Measurements from ENCODE around the gene PIGL. TPM values are rescaled to one million over a fixed set of nuclear protein-coding genes. Genes with fewer than 3 reads are reported as not detected.
"Not testable (repeated sequence)": the region's sequence is repeated elsewhere in the genome, so short reads cannot be mapped to it uniquely, and the experiment has no call there.

Gene PIGL
- total RNA-seq, 2 experiments from 2014 or later = 29.9 to 31.3 TPM

GRCh38 chr17:16212793-16213192 lies 4.2 kb upstream of the PIGL start:
- Mint-ChIP-seq H3K9me3 (no peaks in the 10 kb centered on the region), H3K4me3 (no peak overlapping the region), H3K36me3 (peaks cover 4% of the 10 kb centered on the region), H3K27ac (no peak overlapping the region), H3K4me1 (peaks cover 32% of the 10 kb centered on the region), H3K27me3 (no peaks in the 10 kb centered on the region)
- DNase-seq = no peak

- no peaks in the 10 kb centered on the region for H3K9me3 Mint-ChIP-seq
- peak overlapping the region; percentile 98 for H3K4me3 Mint-ChIP-seq
- H3K27ac Mint-ChIP-seq = peak overlapping the region; percentile 75
- no peaks in the 10 kb centered on the region for H3K27me3 Mint-ChIP-seq
- DNase-seq = no peak
- H3K4me1 Mint-ChIP-seq = peaks cover 31% of the 10 kb centered on the region
- peaks cover 4% of the 10 kb centered on the region for H3K36me3 Mint-ChIP-seq
Measured at GRCh38 chr17:16214190-16215001, 2.6 kb upstream of the PIGL start.

GRCh38 chr17:16215002-16215272 lies 2.1 kb upstream of the PIGL start:
- Mint-ChIP-seq H3K4me1 (peaks cover 31% of the 10 kb centered on the region), H3K9me3 (no peaks in the 10 kb centered on the region), H3K27me3 (no peaks in the 10 kb centered on the region), H3K36me3 (peaks cover 4% of the 10 kb centered on the region), H3K27ac (peak overlapping the region; percentile 75), H3K4me3 (peak overlapping the region; percentile 98)
- peak; percentile 59 for DNase-seq

DNA sequence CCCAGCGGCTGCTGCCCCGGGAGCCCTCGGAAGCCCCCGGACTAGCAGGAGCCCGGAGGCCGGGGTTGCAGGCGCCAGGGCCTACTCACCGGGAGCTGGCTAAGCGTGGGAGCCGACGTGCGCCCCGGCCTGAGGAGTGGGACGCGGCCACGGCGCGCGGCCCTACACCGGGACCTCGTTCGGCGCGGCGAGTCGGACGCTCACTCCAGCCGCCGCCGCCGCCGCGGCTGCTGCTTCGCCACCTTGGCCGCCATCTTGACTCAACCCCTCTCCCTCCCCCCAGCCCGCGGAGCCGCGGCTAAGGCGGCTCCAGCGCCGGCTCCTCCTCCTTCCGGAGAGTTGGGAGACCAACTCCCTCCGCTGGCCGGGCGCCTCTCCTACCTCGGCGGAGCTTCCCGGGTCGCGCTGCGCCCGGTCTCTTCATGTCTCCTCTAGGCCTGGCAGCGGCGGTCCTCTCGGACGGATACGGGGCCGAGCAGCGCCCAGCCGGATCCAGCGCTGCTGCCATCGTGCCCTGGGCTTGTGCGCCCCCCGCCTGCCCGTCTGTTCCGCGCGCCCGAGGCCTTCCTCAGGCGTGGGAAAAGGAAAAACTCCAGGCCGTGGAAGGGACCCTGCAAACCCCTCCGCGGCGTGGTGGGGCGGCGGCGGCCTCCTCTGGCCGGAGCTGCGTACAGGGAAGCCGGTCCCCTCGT lies 1.6 kb upstream of the PIGL start, which contains the start of gene NCOR1:
Gene NCOR1, minus strand, starts transcription at position 262 of the 692 bp plus-strand sequence. CDS start 20,965 bp downstream, outside the sequence.
- Mint-ChIP-seq H3K27ac (peak within 1 kb of the TSS; percentile 95), H3K4me3 (peak within 1 kb of the TSS; percentile 98), H3K36me3 (peaks cover 4% of the 10 kb centered on the region), H3K9me3 (no peaks in the 10 kb centered on the region), H3K4me1 (peaks cover 31% of the 10 kb centered on the region), H3K27me3 (no peaks in the 10 kb centered on the region)
- peak; percentile 93 for DNase-seq

DNA sequence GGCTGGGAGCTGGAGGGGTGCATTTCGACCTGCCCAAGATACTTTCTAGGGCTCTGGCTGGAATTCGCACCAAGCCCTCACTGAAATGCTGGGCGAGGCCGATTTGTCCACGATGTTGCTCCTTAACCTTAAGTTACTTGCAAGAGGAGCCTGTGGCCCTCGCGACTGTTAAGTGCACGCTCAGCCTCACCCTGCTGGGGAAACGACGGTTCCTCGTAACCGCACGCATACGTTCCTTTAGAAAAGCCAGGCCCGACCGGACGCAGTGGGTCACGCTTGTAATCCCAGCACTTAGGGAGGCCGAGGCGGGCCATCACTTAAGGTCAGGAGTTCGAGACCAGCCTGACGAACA lies 1.1 kb upstream of the PIGL start:
- peaks cover 31% of the 10 kb centered on the region for H3K4me1 Mint-ChIP-seq
- H3K27ac Mint-ChIP-seq = peak overlapping the region; percentile 95
- peaks cover 4% of the 10 kb centered on the region for H3K36me3 Mint-ChIP-seq
- no peak for DNase-seq
- no peaks in the 10 kb centered on the region for H3K27me3 Mint-ChIP-seq
- H3K9me3 Mint-ChIP-seq = no peaks in the 10 kb centered on the region
- peak overlapping the region; percentile 98 for H3K4me3 Mint-ChIP-seq

DNA sequence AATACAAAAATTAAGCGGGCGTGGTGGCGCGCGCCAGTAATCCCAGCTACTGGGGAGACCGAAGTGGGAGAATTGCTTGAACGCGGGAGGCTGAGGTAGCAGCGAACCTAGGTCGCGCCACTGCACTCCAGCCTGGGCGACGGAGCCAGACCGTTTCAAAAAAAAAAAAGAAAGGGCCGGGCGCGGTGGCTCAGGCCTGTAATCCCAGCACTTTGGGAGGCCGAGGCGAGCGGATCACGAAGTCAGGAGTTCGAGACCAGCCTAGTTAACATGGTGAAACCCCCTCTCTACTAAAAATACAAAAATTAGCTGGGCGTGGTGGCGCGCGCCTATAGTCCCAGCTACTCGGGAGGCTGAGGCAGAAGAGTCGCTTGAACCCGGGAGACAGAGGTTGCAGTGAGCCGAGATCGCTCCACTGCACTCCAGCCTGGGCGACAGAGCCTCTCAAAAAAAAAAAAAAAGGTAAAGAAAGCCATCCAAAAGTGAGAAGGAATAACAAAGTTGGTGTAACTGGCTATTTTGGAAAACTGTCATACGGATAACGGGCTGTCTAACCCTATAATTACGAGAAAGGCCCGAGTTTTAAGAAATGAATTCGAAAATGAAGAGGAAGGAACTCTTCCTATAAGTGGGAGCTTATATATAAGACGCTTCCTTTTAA lies 539 bp upstream of the PIGL start:
- H3K9me3 Mint-ChIP-seq, H3K36me3 Mint-ChIP-seq, H3K27me3 Mint-ChIP-seq, DNase-seq: not testable (repeated sequence)
- peak overlapping the region; percentile 98 for H3K4me3 Mint-ChIP-seq
- peak overlapping the region; percentile 95 for H3K27ac Mint-ChIP-seq
- peaks cover 29% of the 10 kb centered on the region for H3K4me1 Mint-ChIP-seq

DNA sequence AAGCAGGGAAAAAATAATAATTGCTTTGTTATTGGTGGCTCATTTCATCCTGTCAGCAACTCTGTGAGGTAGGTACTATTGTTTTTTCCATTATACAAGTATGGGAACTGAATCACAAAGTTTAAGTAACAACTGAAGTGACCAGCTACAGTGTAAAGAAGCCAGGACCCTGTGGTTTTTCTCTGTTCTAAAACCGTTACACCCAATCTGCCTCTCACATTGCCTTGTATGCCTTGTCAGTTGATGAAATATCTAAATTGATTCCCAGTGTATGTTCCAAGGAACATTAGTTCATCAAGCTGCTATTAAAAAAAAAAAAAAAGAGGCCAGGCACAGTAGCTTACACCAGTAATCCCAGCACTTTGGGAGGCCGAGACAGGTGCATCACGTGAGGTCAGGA lies 5.4 kb downstream of the PIGL start:
- Mint-ChIP-seq H3K4me3 (no peak overlapping the region), H3K27ac (no peak overlapping the region), H3K27me3 (no peaks in the 10 kb centered on the region), H3K4me1 (peaks cover 17% of the 10 kb centered on the region), H3K36me3 (peaks cover 13% of the 10 kb centered on the region), H3K9me3 (no peaks in the 10 kb centered on the region)
- no peak for DNase-seq

DNA sequence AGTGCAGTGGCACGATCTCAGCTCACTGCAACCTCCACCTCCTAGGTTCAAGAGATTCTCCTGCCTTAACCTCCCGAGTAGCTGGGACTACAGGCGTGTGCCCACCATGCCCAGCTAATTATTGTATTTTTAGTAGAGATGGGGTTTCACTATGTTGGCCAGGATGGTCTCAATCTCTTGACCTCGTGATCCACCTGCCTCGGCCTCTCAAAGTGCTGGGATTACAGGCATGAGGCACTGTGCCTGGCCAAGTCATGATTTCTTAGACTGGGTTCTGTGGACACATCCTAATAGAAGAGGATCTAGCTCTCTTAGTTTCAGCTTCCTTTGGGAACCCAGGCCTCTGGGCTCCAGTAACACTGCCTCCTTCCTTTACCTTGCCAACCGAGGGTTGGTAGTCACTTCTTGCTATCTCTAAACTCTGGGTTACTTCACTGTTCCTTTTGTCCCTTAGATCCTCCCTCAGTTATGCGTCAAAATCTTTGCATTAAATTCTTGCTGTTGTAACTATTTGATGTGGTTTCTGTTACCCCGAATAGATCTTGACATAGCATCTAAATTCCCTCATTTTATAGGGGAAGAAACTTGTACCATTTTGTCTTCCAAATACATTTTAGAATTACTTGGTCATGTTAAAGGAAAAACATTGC lies 13.0 kb downstream of the PIGL start:
- H3K4me3 Mint-ChIP-seq = peak overlapping the region; percentile 45
- H3K4me1 Mint-ChIP-seq = peaks cover 28% of the 10 kb centered on the region
- DNase-seq, H3K27me3 Mint-ChIP-seq, H3K9me3 Mint-ChIP-seq: not testable (repeated sequence)
- peaks cover 26% of the 10 kb centered on the region for H3K36me3 Mint-ChIP-seq
- peak overlapping the region; percentile 87 for H3K27ac Mint-ChIP-seq

DNA sequence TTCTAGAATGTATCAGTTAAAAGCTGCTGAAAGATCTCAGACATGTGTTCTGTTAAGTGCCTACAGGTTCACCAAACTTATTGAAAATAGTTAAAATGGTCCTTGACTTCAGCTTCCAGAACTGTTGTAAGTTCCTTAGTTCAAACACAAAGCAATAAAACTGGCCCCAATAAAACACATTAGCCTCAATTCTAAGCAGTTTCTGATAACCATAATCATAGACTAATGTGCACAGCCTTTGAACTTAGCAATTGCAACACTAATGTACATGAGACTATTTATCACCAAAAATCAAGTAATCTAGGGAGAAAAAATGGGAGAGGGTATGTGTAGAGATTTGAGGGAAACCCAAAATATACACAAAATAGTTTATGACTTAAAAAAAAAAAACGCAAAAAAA lies 15.4 kb downstream of the PIGL start:
- no peak for DNase-seq
- peaks cover 20% of the 10 kb centered on the region for H3K4me1 Mint-ChIP-seq
- peaks cover 6% of the 10 kb centered on the region for H3K9me3 Mint-ChIP-seq
- no peaks in the 10 kb centered on the region for H3K27me3 Mint-ChIP-seq
- no peak overlapping the region for H3K4me3 Mint-ChIP-seq
- H3K27ac Mint-ChIP-seq = no peak overlapping the region
- peaks cover 31% of the 10 kb centered on the region for H3K36me3 Mint-ChIP-seq

DNA sequence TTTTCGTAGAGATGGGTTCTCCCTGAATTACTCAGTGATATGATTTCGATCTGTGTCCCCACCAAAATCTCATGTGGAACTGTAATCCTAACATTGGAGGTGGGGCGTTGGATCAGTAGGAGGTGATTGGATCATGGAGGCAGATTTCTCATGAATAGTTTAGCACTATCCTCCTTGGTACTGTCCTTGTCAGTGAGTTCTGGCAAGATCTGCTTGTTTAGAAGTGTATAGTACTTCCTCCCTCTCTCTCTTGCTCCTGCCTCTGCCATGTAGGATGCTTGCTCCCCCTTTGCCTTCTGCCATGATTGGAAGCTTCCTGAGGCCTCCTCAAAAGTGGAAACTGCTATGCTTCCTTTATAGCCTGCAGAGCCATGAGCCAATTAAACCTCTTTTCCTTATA lies 22.9 kb downstream of the PIGL start:
- Mint-ChIP-seq H3K36me3 (peaks cover 14% of the 10 kb centered on the region), H3K4me3 (no peak overlapping the region), H3K27ac (no peak overlapping the region), H3K4me1 (peaks cover 5% of the 10 kb centered on the region), H3K27me3 (no peaks in the 10 kb centered on the region), H3K9me3 (no peaks in the 10 kb centered on the region)
- DNase-seq = no peak

GRCh38 chr17:16241906-16242399 lies 24.9 kb downstream of the PIGL start:
- no peak overlapping the region for H3K27ac Mint-ChIP-seq
- no peaks in the 10 kb centered on the region for H3K9me3 Mint-ChIP-seq
- peaks cover 7% of the 10 kb centered on the region for H3K36me3 Mint-ChIP-seq
- DNase-seq = no peak
- no peak overlapping the region for H3K4me3 Mint-ChIP-seq
- H3K4me1 Mint-ChIP-seq = peaks cover 5% of the 10 kb centered on the region
- no peaks in the 10 kb centered on the region for H3K27me3 Mint-ChIP-seq

- peaks cover 7% of the 10 kb centered on the region for H3K4me1 Mint-ChIP-seq
- no peaks in the 10 kb centered on the region for H3K27me3 Mint-ChIP-seq
- H3K9me3 Mint-ChIP-seq = no peaks in the 10 kb centered on the region
- no peak for DNase-seq
- peaks cover 13% of the 10 kb centered on the region for H3K36me3 Mint-ChIP-seq
- no peak overlapping the region for H3K4me3 Mint-ChIP-seq
- H3K27ac Mint-ChIP-seq = no peak overlapping the region
Measured at GRCh38 chr17:16243385-16243784, 26.4 kb downstream of the PIGL start.

DNA sequence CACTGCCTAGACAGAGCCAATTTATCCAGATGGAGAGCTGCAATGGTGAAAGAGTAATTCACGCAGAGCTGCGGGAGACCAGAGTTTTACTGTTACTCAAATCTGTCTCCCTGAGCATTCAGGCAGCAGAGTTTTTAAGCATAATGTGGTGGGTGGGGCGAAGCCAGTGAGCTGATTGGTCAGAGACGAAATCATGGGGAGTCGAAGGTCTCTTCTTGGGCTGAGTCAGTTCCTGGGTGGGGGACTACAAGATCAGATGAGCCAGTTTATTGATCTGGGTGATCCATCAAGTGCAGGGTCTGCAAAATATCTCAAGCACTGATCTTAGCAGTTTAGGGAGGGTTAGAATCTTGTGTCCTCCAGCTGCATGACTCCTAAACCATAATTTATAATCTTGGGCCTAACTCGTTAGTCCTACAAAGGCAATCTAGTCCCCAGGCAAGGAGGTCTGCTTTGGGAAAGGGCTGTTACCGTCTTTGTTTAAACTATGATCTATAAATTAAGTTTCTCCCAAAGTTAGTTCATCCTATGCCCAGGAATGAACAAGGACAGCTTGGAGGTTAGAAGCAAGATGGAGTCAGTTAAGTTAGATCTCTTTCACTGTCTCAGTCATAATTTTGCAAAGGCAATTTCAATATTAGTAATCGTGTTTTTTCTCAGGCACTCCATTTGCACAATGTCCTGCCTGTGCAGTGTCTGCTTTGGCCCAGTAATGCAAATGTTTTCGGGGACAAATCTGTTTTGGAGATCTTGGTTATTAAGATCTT lies 27.0 kb downstream of the PIGL start:
- Mint-ChIP-seq H3K4me3 (no peak overlapping the region), H3K4me1 (peaks cover 9% of the 10 kb centered on the region), H3K27me3 (no peaks in the 10 kb centered on the region), H3K9me3 (no peaks in the 10 kb centered on the region), H3K27ac (no peak overlapping the region), H3K36me3 (peaks cover 18% of the 10 kb centered on the region)
- DNase-seq = no peak

DNA sequence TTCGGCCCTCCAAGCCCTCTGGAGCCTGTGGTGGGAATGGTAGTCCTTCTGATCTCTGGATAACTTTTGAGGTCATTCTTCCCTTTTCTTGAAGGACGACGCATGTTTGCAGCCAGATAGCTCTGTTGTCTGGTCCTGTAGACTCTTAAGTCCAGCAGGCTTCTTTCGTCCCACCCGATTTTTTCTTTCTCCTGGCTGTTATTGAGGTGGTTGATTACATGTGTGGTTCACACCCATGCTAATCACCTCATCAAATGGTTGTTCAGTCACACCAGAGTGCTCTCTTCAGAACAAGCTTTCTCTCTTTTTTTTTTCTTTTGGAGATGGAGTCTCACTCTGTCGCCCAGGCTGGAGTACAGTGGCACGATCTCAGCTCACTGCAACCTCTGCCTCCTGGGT lies 30.6 kb downstream of the PIGL start:
- Mint-ChIP-seq H3K36me3 (peaks cover 35% of the 10 kb centered on the region), H3K4me3 (no peak overlapping the region), H3K27ac (no peak overlapping the region), H3K4me1 (peaks cover 22% of the 10 kb centered on the region), H3K9me3 (no peaks in the 10 kb centered on the region), H3K27me3 (no peaks in the 10 kb centered on the region)
- no peak for DNase-seq
